HEK293 (cell line): Measurements from ENCODE around the gene SSU72.

ENCODE experiments used
- CTCF ChIA-PET: fragments of 350-600 bp; formaldehyde crosslinking; extraction: SDS; loops from one replicate; lab custom pipeline; 2021; ENCODE audit warnings: antibody characterized with exemption; lab: Yijun Ruan, JAX
- POLR2A ChIA-PET: fragments of 300-600 bp; formaldehyde crosslinking; extraction: SDS; loops from one replicate; lab custom pipeline; 2020; ENCODE audit warnings: antibody characterized with exemption, inconsistent platforms; lab: Yijun Ruan, JAX
- H3K27ac ChIP-seq: fragments of 200-500 bp; sonication (Bioruptor generic); 2 replicates; pipeline ENCODE4 v1.5.1; 2014; ENCODE audit warnings: low read depth, low read length, control low read depth, inconsistent platforms; ENCODE audit errors: extremely low read depth
- H3K36me3 ChIP-seq, 2 experiments: fragments of 200-500 bp in 1 of 2; sonication (Bioruptor generic) in 1 of 2; 1 replicate in 1 of 2; 2 replicates in 1 of 2; pipeline ENCODE4 v1.5.1; 2014 to 2017; ENCODE audit warnings: inconsistent platforms in 2 of 2, low read length in 2 of 2; ENCODE audit not compliant: control insufficient read depth in 2 of 2, insufficient read depth in 1 of 2
- H3K4me1 ChIP-seq: fragments of 200-500 bp; sonication (Bioruptor generic); 2 replicates; pipeline ENCODE4 v1.5.1; 2014; ENCODE audit warnings: mild to moderate bottlenecking, low read length, inconsistent platforms; ENCODE audit not compliant: control insufficient read depth, insufficient read depth
- H3K4me3 ChIP-seq: 2 replicates; pipeline ENCODE4 v1.5.1; 2011; ENCODE audit warnings: low read depth, mild to moderate bottlenecking, control low read depth, low read length, moderate library complexity
- H3K9me3 ChIP-seq: fragments of 200-500 bp; sonication (Bioruptor generic); 2 replicates; pipeline ENCODE4 v1.5.1; 2014; ENCODE audit warnings: low read depth, low read length, inconsistent platforms; ENCODE audit not compliant: control insufficient read depth, insufficient read depth
- KLF7 ChIP-seq: fragments of 450-650 bp; formaldehyde crosslinking; IDR thresholded peaks from 2 replicates; pipeline ENCODE4 v1.5.1; 2016; ENCODE audit warnings: missing biosample characterization, missing genetic modification characterization, borderline replicate concordance
- KLF9 ChIP-seq: fragments of 450-650 bp; formaldehyde crosslinking; IDR thresholded peaks from 2 replicates; pipeline ENCODE4 v1.5.1; 2016; ENCODE audit warnings: missing biosample characterization, missing genetic modification characterization, low read depth
- PRDM2 ChIP-seq: fragments of 450-650 bp; formaldehyde crosslinking; IDR thresholded peaks from 2 replicates; pipeline ENCODE4 v1.5.1; 2016; ENCODE audit warnings: missing biosample characterization, missing genetic modification characterization, borderline replicate concordance
- SCRT2 ChIP-seq: fragments of 450-650 bp; formaldehyde crosslinking; IDR thresholded peaks from 2 replicates; pipeline ENCODE4 v1.5.1; 2016; ENCODE audit warnings: missing biosample characterization, missing genetic modification characterization
- SETDB1 ChIP-seq: IDR thresholded peaks from one replicate; pipeline ENCODE4 v1.6.1; 2017; ENCODE audit warnings: mild to moderate bottlenecking, low read length, moderate library complexity, mixed read lengths; ENCODE audit not compliant: insufficient read length
- SP2 ChIP-seq: fragments of 450-650 bp; formaldehyde crosslinking; IDR thresholded peaks from 2 replicates; pipeline ENCODE4 v1.5.1; 2016; ENCODE audit warnings: missing biosample characterization, missing genetic modification characterization
- ZEB2 ChIP-seq: fragments of 450-650 bp; formaldehyde crosslinking; IDR thresholded peaks from 2 replicates; pipeline ENCODE4 v1.5.1; 2016; ENCODE audit warnings: missing biosample characterization, missing genetic modification characterization
- ZNF132 ChIP-seq: fragments of 450-650 bp; formaldehyde crosslinking; IDR thresholded peaks from 2 replicates; pipeline ENCODE4 v1.5.1; 2017; ENCODE audit warnings: missing biosample characterization, missing genetic modification characterization, borderline replicate concordance
- ZNF133 ChIP-seq: fragments of 450-650 bp; formaldehyde crosslinking; IDR thresholded peaks from 2 replicates; pipeline ENCODE4 v1.5.1; 2016; ENCODE audit warnings: missing biosample characterization, missing genetic modification characterization
- ZNF146 ChIP-seq: fragments of 450-650 bp; formaldehyde crosslinking; IDR thresholded peaks from 2 replicates; pipeline ENCODE4 v1.5.1; 2016; ENCODE audit warnings: missing biosample characterization, missing genetic modification characterization
- ZNF155 ChIP-seq: fragments of 450-650 bp; formaldehyde crosslinking; IDR thresholded peaks from 2 replicates; pipeline ENCODE4 v1.5.1; 2016; ENCODE audit warnings: missing biosample characterization, missing genetic modification characterization
- ZNF174 ChIP-seq: fragments of 450-650 bp; formaldehyde crosslinking; IDR thresholded peaks from 2 replicates; pipeline ENCODE4 v1.5.0; 2017; ENCODE audit warnings: missing biosample characterization, mild to moderate bottlenecking, missing genetic modification characterization
- ZNF324 ChIP-seq: fragments of 450-650 bp; formaldehyde crosslinking; IDR thresholded peaks from 2 replicates; pipeline ENCODE4 v1.5.1; 2016; ENCODE audit warnings: missing biosample characterization, missing genetic modification characterization
- ZNF366 ChIP-seq: fragments of 450-650 bp; formaldehyde crosslinking; conservative IDR thresholded peaks from 2 replicates; pipeline ENCODE4 v1.5.1; 2016; ENCODE audit warnings: missing biosample characterization, missing genetic modification characterization
- ZNF37A ChIP-seq: fragments of 450-650 bp; IDR thresholded peaks from 2 replicates; pipeline ENCODE4 v1.5.1; 2018; ENCODE audit warnings: missing biosample characterization, missing genetic modification characterization
- ZNF426 ChIP-seq: fragments of 450-650 bp; formaldehyde crosslinking; IDR thresholded peaks from 2 replicates; pipeline ENCODE4 v1.5.1; 2017; ENCODE audit warnings: missing biosample characterization, missing genetic modification characterization, mild to moderate bottlenecking, inconsistent platforms, moderate library complexity
- ZNF530 ChIP-seq: fragments of 450-650 bp; formaldehyde crosslinking; IDR thresholded peaks from 2 replicates; pipeline ENCODE4 v1.5.1; 2016; ENCODE audit warnings: low read depth, missing biosample characterization, missing genetic modification characterization
- ZNF776 ChIP-seq: fragments of 450-650 bp; formaldehyde crosslinking; IDR thresholded peaks from 2 replicates; pipeline ENCODE4 v1.5.0; 2017; ENCODE audit warnings: missing biosample characterization, missing genetic modification characterization, borderline replicate concordance
- TF ChIP-seq, protein P1 (sequence below): fragments of 450-650 bp; formaldehyde crosslinking; IDR thresholded peaks from 2 replicates; pipeline ENCODE4 v1.5.1; 2017; ENCODE audit warnings: missing biosample characterization, mild to moderate bottlenecking, missing genetic modification characterization, moderate library complexity
- TF ChIP-seq, protein P2 (sequence below): fragments of 450-650 bp; formaldehyde crosslinking; IDR thresholded peaks from 2 replicates; pipeline ENCODE4 v1.5.1; 2016; ENCODE audit warnings: missing biosample characterization, missing genetic modification characterization
- TF ChIP-seq, protein P3 (sequence below): fragments of 450-650 bp; formaldehyde crosslinking; IDR thresholded peaks from 2 replicates; pipeline ENCODE4 v1.5.1; 2016; ENCODE audit warnings: missing biosample characterization, missing genetic modification characterization
- TF ChIP-seq, protein P4 (sequence below): fragments of 450-650 bp; formaldehyde crosslinking; IDR thresholded peaks from 2 replicates; pipeline ENCODE4 v1.5.1; 2016; ENCODE audit warnings: missing biosample characterization, missing genetic modification characterization, low read depth
- TF ChIP-seq, protein P5 (sequence below): fragments of 450-650 bp; formaldehyde crosslinking; IDR thresholded peaks from 2 replicates; pipeline ENCODE4 v1.5.1; 2016; ENCODE audit warnings: missing biosample characterization, missing genetic modification characterization

The SSU72 gene

GRCh38 chr1:1529321-1529720 lies 45.3 kb downstream of the SSU72 start (continued):
- TF ChIP-seq PRDM2 (no peak), SCRT2 (tag by site-specific recombination) (no peak), SETDB1 (no peak), ZNF530 (no peak), ZNF174 (tag by site-specific recombination) (no peak), ZNF324 (tag by site-specific recombination) (no peak), KLF7 (tag by site-specific recombination) (no peak), ZNF366 (no peak)

DNA sequence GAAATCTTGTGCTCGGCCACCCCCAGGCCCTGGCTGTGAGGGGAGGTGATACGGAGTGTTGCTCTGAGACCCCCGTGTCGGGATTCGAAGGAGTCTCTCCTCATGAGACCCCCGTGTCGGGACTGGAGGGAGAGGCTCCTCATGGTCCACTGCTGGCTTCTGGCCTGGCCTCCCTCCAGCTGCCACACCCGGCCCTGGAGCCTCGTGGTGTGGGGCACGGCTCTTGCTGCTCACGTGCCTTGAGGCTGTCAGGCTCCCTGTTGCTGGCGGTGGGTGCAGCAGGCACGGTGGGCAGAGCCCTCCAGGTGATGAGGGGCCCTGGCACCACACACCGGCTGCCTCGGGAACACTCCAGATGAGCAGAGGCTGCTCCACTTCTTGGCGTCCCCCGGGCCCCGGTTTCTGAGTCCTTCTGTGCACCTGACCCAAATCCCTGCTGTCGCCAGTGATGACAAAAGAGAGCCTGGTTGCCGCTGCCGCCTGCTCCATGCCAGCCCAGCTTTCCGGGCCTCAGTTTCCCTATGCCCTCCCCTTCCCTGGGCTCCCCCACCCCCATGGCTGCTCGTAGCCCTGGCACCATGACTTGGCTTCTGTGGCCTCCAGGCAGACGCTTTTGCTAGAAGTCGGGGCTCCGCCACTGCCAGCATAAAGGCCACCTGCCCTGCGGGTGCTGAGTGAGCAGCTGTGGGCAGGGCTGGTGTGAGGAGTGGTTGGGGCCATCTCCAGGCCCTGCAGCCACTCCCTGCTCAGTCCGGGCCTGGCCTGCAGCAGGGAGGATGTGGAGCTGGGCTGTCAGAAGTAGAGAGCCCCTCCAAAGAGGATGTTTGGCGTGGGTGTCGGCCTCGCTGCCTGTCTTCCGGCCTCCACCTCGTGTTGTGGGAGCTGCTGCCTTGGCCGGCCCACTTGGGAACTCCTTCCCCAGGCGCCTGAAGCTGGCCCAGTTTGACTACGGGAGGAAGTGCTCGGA lies 46.1 kb downstream of the SSU72 start:
- ChIA-PET CTCF (no interaction called here), POLR2A (no interaction called here)
- Histone ChIP-seq H3K27ac (no peak overlapping the region), H3K4me1 (no peaks in the 10 kb centered on the region), H3K4me3 (no peak overlapping the region), H3K9me3 (no peaks in the 10 kb centered on the region), H3K36me3 (peaks cover 7 to 75% of the 10 kb centered on the region in 2 experiments; a peak in 2 of 3 replicates)
- TF ChIP-seq ZNF155 (no peak), ZNF132 (tag by site-specific recombination) (no peak), ZNF776 (no peak), ZEB2 (tag by site-specific recombination) (no peak), ZNF37A (tag by site-specific recombination) (no peak), ZNF146 (tag by site-specific recombination) (no peak), KLF9 (tag by site-specific recombination) (no peak), SP2 (tag by site-specific recombination) (no peak), ZNF133 (no peak), ZNF426 (no peak)
- TF ChIP-seq, protein P1, sequence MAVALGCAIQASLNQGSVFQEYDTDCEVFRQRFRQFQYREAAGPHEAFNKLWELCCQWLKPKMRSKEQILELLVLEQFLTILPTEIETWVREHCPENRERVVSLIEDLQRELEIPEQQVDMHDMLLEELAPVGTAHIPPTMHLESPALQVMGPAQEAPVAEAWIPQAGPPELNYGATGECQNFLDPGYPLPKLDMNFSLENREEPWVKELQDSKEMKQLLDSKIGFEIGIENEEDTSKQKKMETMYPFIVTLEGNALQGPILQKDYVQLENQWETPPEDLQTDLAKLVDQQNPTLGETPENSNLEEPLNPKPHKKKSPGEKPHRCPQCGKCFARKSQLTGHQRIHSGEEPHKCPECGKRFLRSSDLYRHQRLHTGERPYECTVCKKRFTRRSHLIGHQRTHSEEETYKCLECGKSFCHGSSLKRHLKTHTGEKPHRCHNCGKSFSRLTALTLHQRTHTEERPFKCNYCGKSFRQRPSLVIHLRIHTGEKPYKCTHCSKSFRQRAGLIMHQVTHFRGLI (tag by site-specific recombination) = no peak
- TF ChIP-seq, protein P2, sequence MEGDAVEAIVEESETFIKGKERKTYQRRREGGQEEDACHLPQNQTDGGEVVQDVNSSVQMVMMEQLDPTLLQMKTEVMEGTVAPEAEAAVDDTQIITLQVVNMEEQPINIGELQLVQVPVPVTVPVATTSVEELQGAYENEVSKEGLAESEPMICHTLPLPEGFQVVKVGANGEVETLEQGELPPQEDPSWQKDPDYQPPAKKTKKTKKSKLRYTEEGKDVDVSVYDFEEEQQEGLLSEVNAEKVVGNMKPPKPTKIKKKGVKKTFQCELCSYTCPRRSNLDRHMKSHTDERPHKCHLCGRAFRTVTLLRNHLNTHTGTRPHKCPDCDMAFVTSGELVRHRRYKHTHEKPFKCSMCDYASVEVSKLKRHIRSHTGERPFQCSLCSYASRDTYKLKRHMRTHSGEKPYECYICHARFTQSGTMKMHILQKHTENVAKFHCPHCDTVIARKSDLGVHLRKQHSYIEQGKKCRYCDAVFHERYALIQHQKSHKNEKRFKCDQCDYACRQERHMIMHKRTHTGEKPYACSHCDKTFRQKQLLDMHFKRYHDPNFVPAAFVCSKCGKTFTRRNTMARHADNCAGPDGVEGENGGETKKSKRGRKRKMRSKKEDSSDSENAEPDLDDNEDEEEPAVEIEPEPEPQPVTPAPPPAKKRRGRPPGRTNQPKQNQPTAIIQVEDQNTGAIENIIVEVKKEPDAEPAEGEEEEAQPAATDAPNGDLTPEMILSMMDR (tag by site-specific recombination) = no peak
- TF ChIP-seq, protein P3, sequence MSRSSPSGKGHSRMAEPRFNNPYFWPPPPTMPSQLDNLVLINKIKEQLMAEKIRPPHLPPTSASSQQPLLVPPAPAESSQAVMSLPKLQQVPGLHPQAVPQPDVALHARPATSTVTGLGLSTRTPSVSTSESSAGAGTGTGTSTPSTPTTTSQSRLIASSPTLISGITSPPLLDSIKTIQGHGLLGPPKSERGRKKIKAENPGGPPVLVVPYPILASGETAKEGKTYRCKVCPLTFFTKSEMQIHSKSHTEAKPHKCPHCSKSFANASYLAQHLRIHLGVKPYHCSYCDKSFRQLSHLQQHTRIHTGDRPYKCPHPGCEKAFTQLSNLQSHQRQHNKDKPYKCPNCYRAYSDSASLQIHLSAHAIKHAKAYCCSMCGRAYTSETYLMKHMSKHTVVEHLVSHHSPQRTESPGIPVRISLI (tag by site-specific recombination) = no peak
- TF ChIP-seq, protein P4, sequence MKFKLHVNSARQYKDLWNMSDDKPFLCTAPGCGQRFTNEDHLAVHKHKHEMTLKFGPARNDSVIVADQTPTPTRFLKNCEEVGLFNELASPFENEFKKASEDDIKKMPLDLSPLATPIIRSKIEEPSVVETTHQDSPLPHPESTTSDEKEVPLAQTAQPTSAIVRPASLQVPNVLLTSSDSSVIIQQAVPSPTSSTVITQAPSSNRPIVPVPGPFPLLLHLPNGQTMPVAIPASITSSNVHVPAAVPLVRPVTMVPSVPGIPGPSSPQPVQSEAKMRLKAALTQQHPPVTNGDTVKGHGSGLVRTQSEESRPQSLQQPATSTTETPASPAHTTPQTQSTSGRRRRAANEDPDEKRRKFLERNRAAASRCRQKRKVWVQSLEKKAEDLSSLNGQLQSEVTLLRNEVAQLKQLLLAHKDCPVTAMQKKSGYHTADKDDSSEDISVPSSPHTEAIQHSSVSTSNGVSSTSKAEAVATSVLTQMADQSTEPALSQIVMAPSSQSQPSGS (tag by site-specific recombination) = no peak
- TF ChIP-seq, protein P5, sequence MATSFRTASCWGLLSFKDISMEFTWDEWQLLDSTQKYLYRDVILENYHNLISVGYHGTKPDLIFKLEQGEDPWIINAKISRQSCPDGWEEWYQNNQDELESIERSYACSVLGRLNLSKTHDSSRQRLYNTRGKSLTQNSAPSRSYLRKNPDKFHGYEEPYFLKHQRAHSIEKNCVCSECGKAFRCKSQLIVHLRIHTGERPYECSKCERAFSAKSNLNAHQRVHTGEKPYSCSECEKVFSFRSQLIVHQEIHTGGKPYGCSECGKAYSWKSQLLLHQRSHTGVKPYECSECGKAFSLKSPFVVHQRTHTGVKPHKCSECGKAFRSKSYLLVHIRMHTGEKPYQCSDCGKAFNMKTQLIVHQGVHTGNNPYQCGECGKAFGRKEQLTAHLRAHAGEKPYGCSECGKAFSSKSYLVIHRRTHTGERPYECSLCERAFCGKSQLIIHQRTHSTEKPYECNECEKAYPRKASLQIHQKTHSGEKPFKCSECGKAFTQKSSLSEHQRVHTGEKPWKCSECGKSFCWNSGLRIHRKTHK = no peak
